GM13977 (cell line): ENCODE measurements around the gene RTP3.

Source experiments
- DNase-seq: peaks from one replicate; pipeline ENCODE4 v3.0.0; 2012; ENCODE audit warnings: low spot score
- CTCF ChIP-seq: IDR thresholded peaks from 2 replicates; pipeline ENCODE4 v1.5.1; 2012; ENCODE audit warnings: mild to moderate bottlenecking, control low read depth; ENCODE audit not compliant: insufficient read depth; ENCODE audit errors: extremely low read depth, missing control alignments
- in situ Hi-C: fragments of 300-500 bp; cut with MboI; formaldehyde crosslinking; loops from one replicate; pipeline ENCODE4 v1.12.0; 2022; ENCODE audit warnings: low sequenced_read_pairs, low pct_unique_long_range_greater_than_20kb, mixed read lengths, inconsistent platforms; ENCODE audit not compliant: unreplicated experiment

The RTP3 gene

GRCh38 chr3:46468753-46469600, 28.8 kb upstream of the RTP3 start:
- in situ Hi-C loops: no loop called here
- DNase-seq: no peak
- no peak for TF ChIP-seq CTCF

GRCh38 chr3:46469680-46470357, 28.0 kb upstream of the RTP3 start:
- no peak for TF ChIP-seq CTCF
- no peak for DNase-seq
- in situ Hi-C loops: no loop called here

GRCh38 chr3:46470831-46471230, 26.9 kb upstream of the RTP3 start:
- in situ Hi-C loops: no loop called here
- no peak for DNase-seq
- no peak for TF ChIP-seq CTCF

GRCh38 chr3:46471371-46471914, 26.3 kb upstream of the RTP3 start:
- in situ Hi-C loops: no loop called here
- TF ChIP-seq CTCF: no peak

GRCh38 chr3:46472736-46473135, 25.0 kb upstream of the RTP3 start:
- no peak for DNase-seq
- in situ Hi-C loops: no loop called here

More at GRCh38 chr3:46471371-46471914, 26.3 kb upstream of the RTP3 start:
- no peak for DNase-seq

GRCh38 chr3:46477145-46477544, 20.6 kb upstream of the RTP3 start:
- no peak for TF ChIP-seq CTCF
- no peak for DNase-seq
- in situ Hi-C loops: no loop called here

More at GRCh38 chr3:46472736-46473135, 25.0 kb upstream of the RTP3 start:
- TF ChIP-seq CTCF: no peak
